Astrocyte (in vitro differentiated cells and primary cell): ENCODE measurements around the gene CDKAL1. TPM values are rescaled to one million over a fixed set of nuclear protein-coding genes. Genes with fewer than 3 reads are reported as not detected.
A peak's percentile ranks its signal among the peaks of the same experiment; 100 is the strongest.

ENCODE experiments used
- DNase-seq: peaks from one replicate; pipeline ENCODE4 v3.0.0-alpha.2; 2010; ENCODE audit warnings: low read depth
- FAIRE-seq: peaks from 2 replicates; lab custom pipeline; 2011; peaks lifted over from hg19 to GRCh38; lab: Jason Lieb, UNC
- H2AFZ ChIP-seq: 2 replicates; pipeline ENCODE4 v1.6.0; 2012; ENCODE audit warnings: low read depth, low read length, inconsistent platforms
- H3K27ac ChIP-seq: 2 replicates; pipeline ENCODE4 v1.5.1; 2011; ENCODE audit warnings: low read depth, low read length, inconsistent platforms
- H3K27me3 ChIP-seq: 2 replicates; pipeline ENCODE4 v1.6.0; 2011; ENCODE audit warnings: low read length, inconsistent platforms; ENCODE audit not compliant: insufficient read depth
- H3K36me3 ChIP-seq: 2 replicates; pipeline ENCODE4 v1.5.1; 2011; ENCODE audit warnings: low read length, inconsistent platforms; ENCODE audit not compliant: insufficient read depth
- H3K4me1 ChIP-seq: 2 replicates; pipeline ENCODE4 v1.5.1; 2011; ENCODE audit warnings: low read length, inconsistent platforms; ENCODE audit not compliant: insufficient read depth
- H3K4me2 ChIP-seq: 2 replicates; pipeline ENCODE4 v1.6.0; 2012; ENCODE audit warnings: low read length, inconsistent platforms
- H3K4me3 ChIP-seq: 2 replicates; pipeline ENCODE4 v1.5.1; 2011; ENCODE audit warnings: low read depth, mild to moderate bottlenecking, low read length, inconsistent platforms; ENCODE audit not compliant: insufficient read depth
- H3K79me2 ChIP-seq: 2 replicates; pipeline ENCODE4 v1.6.0; 2012; ENCODE audit warnings: mild to moderate bottlenecking, low read length, inconsistent platforms; ENCODE audit not compliant: insufficient read depth
- H3K9ac ChIP-seq: 2 replicates; pipeline ENCODE4 v1.6.0; 2012; ENCODE audit warnings: mild to moderate bottlenecking, low read length, inconsistent platforms
- H3K9me3 ChIP-seq: 2 replicates; pipeline ENCODE4 v1.5.1; 2012; ENCODE audit warnings: low read depth, mild to moderate bottlenecking, low read length, inconsistent platforms; ENCODE audit not compliant: insufficient read depth
- H4K20me1 ChIP-seq: 2 replicates; pipeline ENCODE4 v1.6.0; 2012; ENCODE audit warnings: low read length, inconsistent platforms; ENCODE audit not compliant: insufficient read depth
- H3K27ac Mint-ChIP-seq: one replicate; pipeline ENCODE4 v1.8.0; 2021; ENCODE audit warnings: mild to moderate bottlenecking, mixed read lengths; ENCODE audit not compliant: unreplicated experiment
- H3K27me3 Mint-ChIP-seq: one replicate; pipeline ENCODE4 v1.8.0; 2021; ENCODE audit warnings: low read depth, mixed read lengths; ENCODE audit not compliant: unreplicated experiment
- H3K36me3 Mint-ChIP-seq: one replicate; pipeline ENCODE4 v1.8.0; 2021; ENCODE audit warnings: low read depth, mixed read lengths; ENCODE audit not compliant: unreplicated experiment
- H3K4me1 Mint-ChIP-seq: one replicate; pipeline ENCODE4 v1.8.0; 2021; ENCODE audit warnings: low read depth, mixed read lengths; ENCODE audit not compliant: unreplicated experiment
- H3K4me3 Mint-ChIP-seq: one replicate; pipeline ENCODE4 v1.8.0; 2021; ENCODE audit warnings: mild to moderate bottlenecking, moderate library complexity, mixed read lengths; ENCODE audit not compliant: unreplicated experiment
- H3K9me3 Mint-ChIP-seq: one replicate; pipeline ENCODE4 v1.8.0; 2021; ENCODE audit warnings: mild to moderate bottlenecking, mixed read lengths; ENCODE audit not compliant: unreplicated experiment
- CTCF ChIP-seq: IDR thresholded peaks from 2 replicates; pipeline ENCODE4 v1.5.1; 2011; ENCODE audit warnings: low read depth, mild to moderate bottlenecking, inconsistent platforms, low read length, moderate library complexity; ENCODE audit not compliant: insufficient read depth
- EZH2 ChIP-seq: IDR thresholded peaks from 2 replicates; pipeline ENCODE4 v1.6.1; 2012; ENCODE audit warnings: mild to moderate bottlenecking, low read length, inconsistent platforms; ENCODE audit not compliant: insufficient read depth
- total RNA-seq: library from RNA; stranded (reverse); gene quantifications from 2 replicates; pipeline ENCODE4 v1.2.1, GENCODE V29; 2021

CDKAL1 gene
- total RNA-seq, 1 donor from 2014 or later: 13.7 TPM

GRCh38 chr6:20817806-20818320 is 283.6 kb downstream of the CDKAL1 start:
- Mint-ChIP-seq H3K27ac (no peak overlapping the region), H3K9me3 (peaks cover 2% of the 10 kb centered on the region), H3K4me1 (peaks cover 32% of the 10 kb centered on the region), H3K36me3 (peaks cover 2% of the 10 kb centered on the region), H3K27me3 (no peaks in the 10 kb centered on the region), H3K4me3 (no peak overlapping the region)
- Histone ChIP-seq H2AFZ (no peak overlapping the region), H3K36me3 (no peaks in the 10 kb centered on the region), H3K9ac (no peak overlapping the region), H4K20me1 (no peaks in the 10 kb centered on the region), H3K4me3 (no peak overlapping the region), H3K4me2 (no peak overlapping the region), H3K9me3 (no peaks in the 10 kb centered on the region), H3K79me2 (no peaks in the 10 kb centered on the region), H3K27me3 (no peaks in the 10 kb centered on the region), H3K4me1 (no peaks in the 10 kb centered on the region), H3K27ac (no peak overlapping the region)
- TF ChIP-seq EZH2: no peak
- no peak for TF ChIP-seq CTCF
- FAIRE-seq (no peak), DNase-seq (no peak)

- H3K4me3 Mint-ChIP-seq: no peak overlapping the region
- FAIRE-seq (no peak), DNase-seq (no peak)
- Histone ChIP-seq H3K27me3 (no peaks in the 10 kb centered on the region), H3K27ac (no peak overlapping the region), H3K36me3 (no peaks in the 10 kb centered on the region), H2AFZ (no peak overlapping the region), H3K4me3 (no peak overlapping the region), H3K9me3 (no peaks in the 10 kb centered on the region), H3K79me2 (no peaks in the 10 kb centered on the region), H3K9ac (no peak overlapping the region), H3K4me2 (no peak overlapping the region), H3K4me1 (no peaks in the 10 kb centered on the region), H4K20me1 (no peaks in the 10 kb centered on the region)
- H3K27ac Mint-ChIP-seq: no peak overlapping the region
- peaks cover 2% of the 10 kb centered on the region for H3K36me3 Mint-ChIP-seq
- H3K27me3 Mint-ChIP-seq: no peaks in the 10 kb centered on the region
- TF ChIP-seq CTCF: no peak
- no peak for TF ChIP-seq EZH2
- peaks cover 2% of the 10 kb centered on the region for H3K9me3 Mint-ChIP-seq
- H3K4me1 Mint-ChIP-seq: peaks cover 20% of the 10 kb centered on the region
Observed at GRCh38 chr6:20819774-20820400, 285.6 kb downstream of the CDKAL1 start.

- TF ChIP-seq EZH2 (no peak), CTCF (no peak)
- H3K4me2 ChIP-seq: peak overlapping the region; percentile 50
- no peak overlapping the region for H2AFZ ChIP-seq
- FAIRE-seq: peak; percentile 5
- no peaks in the 10 kb centered on the region for H3K36me3 ChIP-seq
- peak; percentile 77 for DNase-seq
- H3K79me2 ChIP-seq: no peaks in the 10 kb centered on the region
- H3K9me3 ChIP-seq: no peaks in the 10 kb centered on the region
- H4K20me1 ChIP-seq: no peaks in the 10 kb centered on the region
- H3K27me3 ChIP-seq: no peaks in the 10 kb centered on the region
- Mint-ChIP-seq H3K27ac (peak overlapping the region; percentile 87), H3K4me3 (no peak overlapping the region), H3K27me3 (no peaks in the 10 kb centered on the region), H3K4me1 (peaks cover 16% of the 10 kb centered on the region), H3K9me3 (no peaks in the 10 kb centered on the region), H3K36me3 (peaks cover 2% of the 10 kb centered on the region)
- no peak overlapping the region for H3K4me3 ChIP-seq
- peak overlapping the region; percentile 39 for H3K27ac ChIP-seq
- peaks cover 17% of the 10 kb centered on the region for H3K4me1 ChIP-seq
- H3K9ac ChIP-seq: peak overlapping the region; percentile 34
Observed at GRCh38 chr6:20826378-20826777, 292.1 kb downstream of the CDKAL1 start.
